CD4-positive, alpha-beta T cell treated with Interleukin-6 at 100 ng/mL for 8 hours (primary cell): Measurements from ENCODE around the gene COP1.
"Not testable (repeated sequence)": the region's sequence is repeated elsewhere in the genome, so short reads cannot be mapped to it uniquely, and the experiment has no call there.

ENCODE experiments used
- DNase-seq: peaks from one replicate; pipeline ENCODE4 v3.0.0-alpha.2; 2020; ENCODE audit warnings: mixed read lengths, low spot score

Gene COP1

DNA sequence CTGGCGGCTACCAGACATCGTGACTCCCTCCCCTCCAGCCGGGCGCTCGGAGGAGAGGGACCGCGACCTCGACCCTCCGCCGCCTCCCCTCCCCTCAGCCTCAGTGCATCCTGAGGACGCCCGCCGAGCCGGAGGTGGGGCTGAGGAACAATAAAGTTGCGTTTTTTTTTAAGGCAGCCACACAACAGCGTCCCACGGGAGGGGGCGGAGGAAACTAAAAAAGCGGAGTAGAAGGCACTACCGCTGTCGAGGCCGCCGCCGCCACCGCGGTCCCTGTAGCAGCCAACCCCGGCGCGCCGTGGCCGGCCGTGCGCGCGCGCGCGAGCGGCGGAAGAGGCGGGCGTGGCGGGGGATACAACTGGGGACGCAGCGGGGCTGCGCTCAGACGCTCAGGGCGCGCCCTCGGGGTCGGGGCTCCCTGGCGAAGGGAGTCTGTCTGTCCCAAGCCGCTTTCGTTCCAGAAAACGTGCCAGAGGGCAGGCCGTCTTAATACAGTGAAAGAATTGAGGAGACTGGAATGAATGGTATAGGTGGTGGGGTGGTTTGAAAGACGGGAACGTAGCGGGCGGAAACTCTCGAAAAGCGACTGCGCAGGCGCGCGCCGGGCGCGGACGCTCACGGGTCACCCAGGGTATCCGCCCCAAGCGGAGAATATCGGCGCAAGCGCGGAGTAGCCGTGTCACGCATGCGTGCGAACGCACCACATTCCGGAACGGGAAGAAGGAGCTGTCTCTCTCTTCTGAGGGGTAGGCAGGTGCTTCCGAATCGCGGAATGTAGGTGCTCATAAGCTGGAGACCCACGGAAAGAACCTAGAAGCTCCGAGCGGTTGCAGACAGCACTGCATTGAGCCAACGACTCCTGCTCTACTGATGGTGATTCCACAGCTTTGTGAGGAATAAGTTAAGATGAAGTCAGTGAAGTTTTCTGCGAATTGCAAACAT lies at the start of gene COP1:
COP1 (minus strand) TSS at position 326 of the 942 bp plus-strand sequence; CDS start at position 18, 308 bp downstream.
- DNase-seq: peak; percentile 97

DNA sequence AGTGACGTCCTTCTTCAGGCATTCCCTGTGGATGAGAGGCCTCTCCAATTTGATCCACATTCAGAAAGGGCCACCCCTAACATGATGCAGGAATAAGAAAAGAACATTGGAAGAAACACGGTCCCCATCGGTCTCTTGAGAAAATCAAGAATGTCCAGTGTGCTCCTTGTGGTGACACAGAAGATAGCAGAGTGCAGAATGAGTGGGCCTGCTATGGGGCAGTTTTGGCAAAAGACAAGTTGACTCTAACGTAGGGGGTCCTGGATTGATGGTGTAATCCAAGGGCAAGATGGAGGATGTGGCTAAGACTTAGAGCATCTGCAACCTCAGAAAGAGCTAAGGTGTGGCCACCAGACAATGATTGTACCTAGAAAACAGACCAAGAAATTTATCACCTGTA lies 45.1 kb upstream of the COP1 start:
- DNase-seq: no peak

DNA sequence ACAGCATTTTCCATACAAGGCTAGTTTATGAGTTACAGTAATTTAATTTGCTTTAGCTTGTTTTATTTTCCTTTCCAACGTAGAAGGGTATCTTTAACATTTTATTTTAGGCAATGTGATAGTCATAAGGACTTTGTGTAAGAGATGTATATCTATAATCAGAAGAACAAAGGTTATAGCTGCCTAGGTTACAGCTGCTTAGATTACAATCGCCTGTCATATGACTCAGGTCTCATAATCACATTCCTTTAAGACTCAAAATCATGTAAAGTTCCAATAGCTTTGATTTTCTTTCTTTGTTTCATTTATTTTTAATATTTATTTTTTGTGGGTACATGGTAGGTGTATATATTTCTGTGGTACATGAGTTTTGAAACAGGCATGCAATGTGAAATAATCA lies 37.8 kb upstream of the COP1 start:
- DNase-seq: no peak

DNA sequence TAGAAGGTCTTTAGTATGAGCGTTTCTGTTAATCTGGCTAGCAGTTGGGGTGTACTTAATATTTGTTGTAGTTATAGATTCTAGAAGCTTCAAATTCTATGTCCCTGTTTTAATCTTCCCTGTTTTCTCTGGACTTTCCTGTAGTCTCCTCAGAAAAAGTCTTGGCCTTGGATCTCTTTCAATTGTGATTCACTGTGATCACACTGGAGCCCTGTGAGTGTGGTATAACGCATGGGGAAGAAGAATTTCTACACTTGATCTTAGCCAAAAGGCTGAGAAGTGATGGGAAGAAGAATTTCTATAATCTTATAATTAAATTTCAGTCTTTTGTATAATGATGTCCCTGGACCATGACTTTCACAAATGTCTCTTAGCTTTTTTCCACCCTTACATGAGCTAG lies 36.7 kb upstream of the COP1 start:
- no peak for DNase-seq

DNA sequence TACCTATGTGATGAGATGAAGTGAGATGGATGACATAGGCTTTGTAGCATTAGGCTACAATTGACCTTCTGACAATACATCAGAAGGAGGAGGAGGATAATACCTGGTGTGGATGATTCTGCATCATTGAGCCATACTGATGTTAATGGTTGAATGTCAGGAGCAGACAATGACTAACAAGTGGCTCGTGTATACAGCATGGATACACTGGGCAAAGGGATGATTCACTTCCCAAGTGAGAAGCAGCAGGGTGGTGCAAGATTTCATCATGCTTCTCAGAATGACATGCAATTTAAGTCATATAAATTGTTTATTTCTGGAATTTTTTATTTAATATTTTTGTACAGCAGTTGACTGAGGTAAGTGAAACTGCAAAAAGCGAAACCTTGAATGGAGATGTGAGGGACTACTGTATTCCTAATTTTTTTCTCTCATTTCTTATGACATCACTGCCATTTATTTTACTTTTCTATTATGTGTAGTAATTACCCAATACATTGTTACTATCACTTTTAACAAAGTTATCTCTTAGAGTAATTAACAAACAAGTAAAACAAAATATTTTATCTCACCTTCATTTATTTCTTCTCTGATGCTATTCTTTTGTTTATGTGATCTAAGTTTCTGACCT lies 34.4 kb upstream of the COP1 start:
- no peak for DNase-seq

DNA sequence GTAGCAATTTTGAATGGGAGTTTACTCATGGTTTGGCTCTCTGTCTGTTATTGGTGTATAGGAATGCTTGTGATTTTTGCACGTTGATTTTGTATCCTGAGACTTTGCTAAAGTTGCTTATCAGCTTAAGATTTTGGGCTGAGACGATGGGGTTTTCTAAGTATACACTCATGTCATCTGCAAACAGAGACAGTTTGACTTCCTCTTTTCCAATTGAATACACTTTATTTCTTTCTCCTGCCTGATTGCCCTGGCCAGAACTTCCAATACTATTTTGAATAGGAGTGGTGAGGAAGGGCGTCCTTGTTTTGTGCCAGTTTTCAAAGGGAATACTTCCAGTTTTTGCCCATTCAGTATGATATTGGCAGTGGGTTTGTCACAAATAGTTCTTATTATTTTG lies 26.6 kb upstream of the COP1 start:
- not testable (repeated sequence) for DNase-seq

DNA sequence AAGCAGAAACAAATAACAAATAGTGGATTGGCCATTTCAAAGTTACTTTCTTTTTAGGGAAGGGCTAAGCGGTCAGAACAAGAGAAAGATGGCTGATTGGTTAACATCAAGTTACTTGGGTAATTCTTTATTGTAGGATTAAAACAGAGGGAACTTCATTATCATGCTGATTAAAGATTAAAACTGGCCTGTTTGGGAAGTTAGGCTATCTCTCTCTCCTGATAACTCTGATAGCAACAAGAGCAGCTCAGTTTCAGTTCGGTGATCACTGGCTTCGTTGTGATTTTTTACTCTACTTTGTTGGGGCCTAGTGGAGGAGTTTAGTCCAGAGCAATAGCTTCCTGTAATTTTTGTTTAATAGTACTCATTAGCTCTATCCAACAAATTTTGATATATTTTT lies 20.5 kb upstream of the COP1 start:
- DNase-seq: no peak

DNA sequence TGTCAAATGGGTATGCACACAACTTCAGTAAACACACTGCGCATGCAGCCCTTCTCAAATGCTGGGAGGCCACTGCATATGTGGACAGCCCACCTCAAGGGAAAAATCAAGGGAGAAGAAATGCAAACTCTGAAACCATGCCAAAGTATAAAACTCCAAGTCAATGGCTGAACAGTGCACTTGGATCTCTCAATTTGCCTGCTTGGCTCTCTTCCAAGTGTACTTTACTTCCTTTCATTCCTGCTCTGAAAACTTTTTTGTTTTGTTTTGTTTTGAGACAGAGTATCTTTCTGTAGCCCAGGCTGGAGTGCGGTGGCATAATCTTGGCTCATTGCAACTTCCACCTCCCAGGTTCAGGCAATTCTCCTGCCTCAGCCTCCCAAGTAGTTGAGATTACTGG lies 18.8 kb upstream of the COP1 start:
- DNase-seq: no peak

DNA sequence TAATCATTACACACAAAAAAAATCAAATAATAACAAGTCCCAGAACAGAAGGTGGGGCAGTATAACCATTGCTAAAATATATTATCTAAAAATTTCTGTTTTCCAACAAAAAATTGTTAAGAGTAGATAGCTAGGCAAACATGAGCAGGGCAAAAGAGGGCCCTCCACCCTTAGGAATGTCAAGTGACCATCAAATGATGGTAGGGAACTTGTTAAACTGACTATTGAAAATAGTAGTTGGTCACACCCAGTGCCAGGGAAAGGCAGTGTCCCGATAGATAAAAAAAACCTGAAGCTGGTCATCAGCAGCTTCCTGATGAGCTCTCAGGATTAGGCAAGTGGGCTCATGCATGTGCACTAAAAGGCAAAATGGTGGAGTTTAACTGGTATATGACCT lies 18.4 kb upstream of the COP1 start:
- no peak for DNase-seq

DNA sequence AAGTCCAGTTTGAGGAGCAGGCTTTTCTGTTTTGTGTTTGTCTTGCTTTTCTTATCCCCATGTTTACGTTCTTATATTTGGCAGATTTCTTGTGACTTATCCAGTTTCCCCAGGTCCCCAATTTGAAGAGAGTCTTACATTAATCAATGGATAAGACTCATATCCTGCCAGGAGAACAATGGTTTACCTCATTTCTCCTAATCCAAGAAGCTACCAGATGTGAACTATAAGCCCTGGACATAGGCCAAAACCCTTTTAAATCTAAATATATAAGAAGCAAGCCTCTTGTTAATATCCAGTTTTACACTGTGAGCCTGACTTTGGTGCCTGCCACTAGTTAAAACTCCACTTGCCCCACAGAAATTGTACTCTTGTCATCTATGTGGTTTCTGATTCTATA lies 15.1 kb upstream of the COP1 start:
- DNase-seq: no peak

DNA sequence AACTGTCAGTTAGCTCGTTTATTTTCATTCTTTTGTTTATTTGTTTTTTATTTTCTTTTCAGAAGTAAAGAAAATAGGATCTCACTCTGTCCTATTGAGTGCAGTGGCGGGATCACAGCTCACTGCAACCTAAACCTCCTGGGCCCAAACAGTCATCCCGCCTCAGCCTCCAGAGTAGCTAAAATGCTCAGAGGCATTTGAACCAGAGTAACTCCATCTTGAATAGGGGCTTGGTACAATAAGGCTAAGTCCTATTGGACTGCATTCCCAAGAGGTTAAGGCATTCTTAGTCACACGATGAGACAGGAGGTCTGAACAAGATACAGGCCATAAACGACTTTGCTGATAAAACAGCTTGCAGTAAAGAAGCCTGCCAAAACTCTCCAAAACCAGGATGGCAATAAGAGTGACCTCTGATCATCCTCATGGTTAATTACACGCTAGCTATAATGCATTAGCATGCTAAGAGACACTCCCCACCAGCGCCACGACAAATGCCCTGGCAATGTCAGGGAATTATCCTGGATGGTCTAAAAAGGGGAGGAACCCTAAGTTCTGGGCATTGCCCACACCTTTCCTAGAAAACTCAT lies 13.1 kb upstream of the COP1 start:
- DNase-seq: no peak

DNA sequence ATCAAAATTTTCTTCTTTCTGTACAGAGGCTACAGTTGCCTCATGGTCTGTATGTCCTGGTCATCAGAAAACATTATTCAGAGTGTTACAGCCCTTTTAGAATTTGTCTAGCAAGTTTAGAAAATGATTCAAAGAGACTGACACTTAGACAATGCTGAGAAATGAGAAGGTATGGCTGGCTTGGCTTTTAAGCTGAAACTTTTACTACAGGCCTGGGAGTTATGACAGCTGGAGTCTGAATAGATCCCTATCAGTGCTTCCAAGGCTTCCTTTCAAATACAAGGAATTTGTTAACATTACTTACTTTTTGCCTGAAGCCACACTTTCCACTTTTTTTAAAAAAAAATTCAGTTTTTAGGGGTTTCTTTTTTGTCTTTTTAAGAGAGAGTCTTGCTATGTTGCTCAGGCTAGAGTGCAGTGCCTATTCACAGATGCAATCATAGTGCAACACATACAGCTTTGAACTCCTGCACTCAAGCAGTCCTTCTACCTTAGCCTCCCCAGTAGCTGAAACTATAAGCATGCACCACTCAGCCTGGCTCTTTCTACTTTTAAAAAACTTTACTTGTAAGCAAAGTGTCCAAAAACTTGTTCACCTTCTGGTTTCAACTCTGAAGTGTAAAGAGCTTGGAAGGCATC lies 10.5 kb upstream of the COP1 start:
- no peak for DNase-seq

DNA sequence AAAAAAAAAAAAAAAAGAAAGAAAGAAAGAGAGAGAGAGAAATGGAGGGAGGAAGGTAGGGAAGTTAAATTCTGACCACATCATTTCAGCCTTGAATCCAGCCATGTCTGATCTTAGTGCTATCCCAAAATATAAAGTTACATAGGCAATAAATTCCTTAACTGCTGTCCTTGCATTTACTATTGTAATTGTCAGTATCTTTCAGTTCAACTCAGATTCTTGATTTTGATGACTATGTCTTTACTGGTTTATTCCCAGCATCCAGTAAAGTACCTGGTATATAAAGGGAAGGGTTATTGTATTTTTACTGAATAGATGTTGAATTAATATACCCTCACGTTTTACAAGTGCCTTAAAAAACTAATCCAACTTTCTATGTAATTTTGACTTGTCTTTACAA lies 8.9 kb upstream of the COP1 start:
- no peak for DNase-seq

DNA sequence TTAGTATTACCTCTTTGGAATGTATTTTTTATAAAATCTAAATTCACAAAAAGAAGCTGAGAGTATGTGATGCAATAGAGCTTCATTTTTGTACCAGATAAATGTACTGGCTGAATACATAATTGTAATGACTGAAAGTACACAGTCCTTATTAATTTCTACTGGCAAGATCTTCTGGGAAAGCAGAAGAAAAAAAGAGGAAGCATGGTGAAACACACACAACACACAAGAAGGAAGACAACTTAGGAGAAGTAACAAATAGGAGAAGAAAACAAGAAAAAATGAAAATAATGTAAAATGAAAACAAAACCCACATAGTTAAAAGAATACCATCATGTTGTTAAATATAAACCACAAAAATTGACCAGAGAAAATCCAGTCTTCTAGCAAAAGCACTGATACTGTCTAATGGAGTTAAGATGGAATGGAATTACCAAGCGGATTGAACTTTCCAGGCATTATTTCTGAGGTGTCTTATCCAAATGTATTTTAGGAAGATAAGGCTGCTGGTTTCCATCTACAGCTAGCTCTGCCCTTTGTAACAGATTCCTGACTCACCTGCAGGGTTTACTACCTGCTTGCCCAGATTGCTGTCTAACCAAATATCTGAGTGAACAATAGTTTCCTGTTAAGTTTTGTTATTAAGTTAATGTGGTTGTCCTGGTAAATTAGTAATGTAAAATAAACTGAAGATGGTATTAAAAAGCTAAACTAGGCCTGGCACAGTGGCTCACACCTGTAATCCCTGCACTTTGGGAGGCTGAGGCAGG lies 4.5 kb upstream of the COP1 start:
- DNase-seq: no peak

DNA sequence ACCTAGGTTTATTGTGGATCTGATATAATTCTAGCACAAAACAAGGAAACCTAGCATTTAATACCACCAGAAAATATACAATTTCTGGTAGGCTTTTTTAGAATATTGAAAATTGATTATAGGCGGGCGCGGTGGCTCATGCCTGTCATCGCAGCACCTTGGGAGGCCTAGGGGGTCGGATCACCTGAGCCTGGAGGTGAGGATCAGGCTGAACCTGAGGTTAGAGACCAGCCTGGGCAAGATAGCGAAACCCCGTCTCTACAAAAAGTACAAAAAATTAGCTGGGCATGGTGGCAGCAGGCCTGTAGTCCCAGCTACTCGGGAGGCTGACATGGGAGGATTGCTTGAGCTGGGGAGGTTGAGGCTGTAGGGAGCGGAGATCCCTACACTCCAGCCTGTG lies 948 bp upstream of the COP1 start:
- DNase-seq: no peak

DNA sequence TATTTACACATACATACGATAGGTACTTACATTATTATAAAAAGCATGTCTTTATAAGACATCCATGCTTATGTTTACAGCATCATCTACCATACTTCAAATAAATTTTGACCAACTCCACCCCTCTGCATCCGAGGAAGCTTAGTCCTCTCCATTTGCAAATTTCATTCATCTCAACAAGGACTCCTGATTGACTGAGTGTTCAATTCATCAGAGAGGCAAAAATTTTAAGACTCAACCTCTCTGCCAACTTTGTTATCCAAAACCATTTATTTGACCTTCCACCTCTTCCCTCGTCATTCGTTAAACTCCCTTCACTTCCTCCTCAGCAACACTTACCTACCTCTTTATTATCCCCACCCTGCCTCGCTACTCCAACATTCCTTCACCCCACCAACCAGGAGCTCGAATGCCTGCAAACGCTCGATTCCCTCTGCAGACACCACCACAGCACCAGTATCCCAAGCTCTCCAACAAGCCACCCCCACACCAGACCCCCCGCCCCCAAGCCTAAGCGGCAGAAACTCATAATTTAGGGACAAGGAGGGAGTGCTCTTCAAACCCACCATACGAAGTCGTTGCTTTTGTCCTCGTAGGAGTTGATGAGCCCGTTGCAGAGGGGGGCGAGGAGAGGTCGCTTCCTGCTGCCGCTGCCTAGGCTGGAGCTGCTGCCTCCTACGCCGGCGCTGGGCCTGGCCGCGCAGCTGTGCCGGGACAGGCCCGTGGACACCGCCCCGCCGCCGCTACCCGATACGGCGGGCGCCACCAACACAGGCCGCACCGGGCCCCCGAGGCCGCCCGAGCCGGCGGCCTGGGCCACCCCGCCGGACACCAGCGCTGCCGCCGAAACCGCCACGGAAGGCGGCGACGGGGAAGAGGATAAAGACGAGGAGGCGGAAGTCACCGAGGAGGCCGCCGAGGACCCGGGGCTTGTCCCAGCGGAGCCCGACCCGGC lies 803 bp downstream of the COP1 start:
- DNase-seq: peak; percentile 20

DNA sequence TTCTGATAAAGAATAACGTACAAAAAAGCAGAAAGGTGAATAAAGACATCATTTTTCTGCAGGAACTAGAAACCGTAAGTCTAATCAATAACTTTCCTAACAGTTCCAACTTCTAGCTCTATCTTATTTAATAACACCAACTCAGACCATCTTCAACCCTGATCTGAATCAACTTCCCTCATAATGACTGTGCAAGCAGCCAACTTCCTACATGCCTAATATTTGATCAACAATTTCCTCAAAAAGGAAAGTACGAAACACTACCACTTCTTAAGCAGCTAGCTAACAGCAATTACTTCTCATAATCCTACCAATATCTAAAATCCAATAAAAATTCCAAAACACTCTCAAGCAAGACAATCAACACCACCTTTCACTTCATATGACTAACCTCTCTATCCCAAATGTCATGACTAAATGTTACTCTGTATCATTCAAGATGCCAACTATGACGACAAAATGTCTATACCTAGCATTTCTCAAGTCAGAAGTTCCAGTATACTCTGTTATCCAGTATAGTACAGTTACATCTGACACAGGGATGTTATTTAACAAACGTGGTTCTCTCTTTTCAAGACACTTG lies 1.7 kb downstream of the COP1 start:
- DNase-seq: no peak

DNA sequence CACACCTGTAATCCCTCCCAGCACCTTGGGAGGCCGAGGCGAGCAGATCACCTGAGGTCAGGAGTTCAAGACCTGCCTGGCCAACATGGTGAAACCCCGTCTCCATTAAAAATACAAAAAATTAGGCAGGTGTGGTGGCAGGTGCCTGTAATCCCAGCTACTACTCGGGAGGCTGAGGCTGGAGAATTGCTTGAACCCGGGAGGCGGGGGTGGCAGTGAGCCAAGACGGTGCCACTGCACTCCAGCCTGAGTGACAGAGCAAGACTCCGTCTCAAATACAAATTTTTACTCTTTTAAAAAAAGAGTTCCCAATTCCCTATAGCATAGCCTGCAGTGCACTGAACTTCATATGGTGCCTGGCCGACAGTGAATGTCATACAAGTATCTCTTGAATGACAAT lies 2.4 kb downstream of the COP1 start:
- DNase-seq: not testable (repeated sequence)

DNA sequence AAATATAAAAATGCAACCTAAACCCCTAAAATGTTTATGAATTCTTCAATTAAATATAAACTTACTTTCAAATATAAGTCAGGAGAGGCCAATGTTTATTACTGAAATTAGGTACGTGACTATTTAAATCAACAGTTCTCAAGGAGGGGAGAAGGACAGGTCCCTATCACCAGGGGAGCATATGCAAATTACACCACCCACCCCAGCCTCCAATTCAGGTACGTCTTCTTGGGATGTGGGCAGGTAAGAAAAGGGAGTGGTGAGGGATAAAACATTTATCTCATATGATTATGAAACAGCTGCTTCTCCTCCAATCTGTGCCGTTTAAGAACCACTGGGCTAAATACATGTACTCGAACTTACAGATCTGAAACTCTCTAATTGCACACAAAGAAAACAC lies 3.4 kb downstream of the COP1 start:
- no peak for DNase-seq

DNA sequence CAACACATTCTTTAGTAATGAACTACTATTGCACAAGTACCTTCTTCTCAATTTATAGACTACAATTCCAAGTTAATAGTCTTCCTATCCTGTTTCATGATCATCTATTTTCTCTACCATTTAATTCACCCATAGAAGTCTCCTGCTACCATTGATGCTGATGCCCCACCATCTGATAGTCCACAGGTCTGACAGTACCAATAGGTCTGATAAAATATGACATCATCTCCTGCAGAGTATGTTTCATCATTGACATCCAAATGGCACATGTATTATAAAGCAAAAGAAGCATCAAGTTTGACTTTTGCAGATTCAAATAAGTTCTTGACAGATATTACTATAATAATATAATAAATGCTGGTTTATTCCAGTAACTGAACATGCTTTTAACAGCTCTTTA lies 5.5 kb downstream of the COP1 start:
- DNase-seq: no peak
